ENCODE measurements around the gene PCDHGB1.

Gene PCDHGB1

DNA sequence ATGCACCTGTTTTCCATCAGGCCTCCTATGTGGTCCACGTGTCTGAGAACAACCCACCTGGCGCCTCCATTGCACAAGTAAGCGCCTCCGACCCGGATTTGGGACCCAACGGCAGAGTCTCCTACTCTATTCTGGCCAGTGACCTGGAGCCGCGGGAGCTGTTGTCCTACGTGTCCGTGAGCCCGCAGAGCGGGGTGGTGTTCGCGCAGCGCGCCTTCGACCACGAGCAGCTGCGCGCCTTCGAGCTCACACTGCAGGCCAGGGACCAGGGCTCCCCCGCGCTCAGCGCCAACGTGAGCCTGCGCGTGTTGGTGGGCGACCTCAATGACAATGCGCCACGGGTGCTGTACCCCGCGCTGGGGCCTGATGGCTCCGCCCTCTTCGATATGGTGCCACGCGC lies 1.7 kb downstream of the PCDHGB1 start:
- no peak for DNase-seq (ENCODE audit: extremely low read depth, low read depth)
- TF ChIP-seq, protein P1, sequence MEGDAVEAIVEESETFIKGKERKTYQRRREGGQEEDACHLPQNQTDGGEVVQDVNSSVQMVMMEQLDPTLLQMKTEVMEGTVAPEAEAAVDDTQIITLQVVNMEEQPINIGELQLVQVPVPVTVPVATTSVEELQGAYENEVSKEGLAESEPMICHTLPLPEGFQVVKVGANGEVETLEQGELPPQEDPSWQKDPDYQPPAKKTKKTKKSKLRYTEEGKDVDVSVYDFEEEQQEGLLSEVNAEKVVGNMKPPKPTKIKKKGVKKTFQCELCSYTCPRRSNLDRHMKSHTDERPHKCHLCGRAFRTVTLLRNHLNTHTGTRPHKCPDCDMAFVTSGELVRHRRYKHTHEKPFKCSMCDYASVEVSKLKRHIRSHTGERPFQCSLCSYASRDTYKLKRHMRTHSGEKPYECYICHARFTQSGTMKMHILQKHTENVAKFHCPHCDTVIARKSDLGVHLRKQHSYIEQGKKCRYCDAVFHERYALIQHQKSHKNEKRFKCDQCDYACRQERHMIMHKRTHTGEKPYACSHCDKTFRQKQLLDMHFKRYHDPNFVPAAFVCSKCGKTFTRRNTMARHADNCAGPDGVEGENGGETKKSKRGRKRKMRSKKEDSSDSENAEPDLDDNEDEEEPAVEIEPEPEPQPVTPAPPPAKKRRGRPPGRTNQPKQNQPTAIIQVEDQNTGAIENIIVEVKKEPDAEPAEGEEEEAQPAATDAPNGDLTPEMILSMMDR (IDR thresholded peaks at IDR 0.05; ENCODE audit: low read depth, low read length, missing control alignments): no peak
- no peak overlapping the region for H3K4me3 ChIP-seq (replicated peaks; ENCODE audit: low read depth, low read length)

DNA sequence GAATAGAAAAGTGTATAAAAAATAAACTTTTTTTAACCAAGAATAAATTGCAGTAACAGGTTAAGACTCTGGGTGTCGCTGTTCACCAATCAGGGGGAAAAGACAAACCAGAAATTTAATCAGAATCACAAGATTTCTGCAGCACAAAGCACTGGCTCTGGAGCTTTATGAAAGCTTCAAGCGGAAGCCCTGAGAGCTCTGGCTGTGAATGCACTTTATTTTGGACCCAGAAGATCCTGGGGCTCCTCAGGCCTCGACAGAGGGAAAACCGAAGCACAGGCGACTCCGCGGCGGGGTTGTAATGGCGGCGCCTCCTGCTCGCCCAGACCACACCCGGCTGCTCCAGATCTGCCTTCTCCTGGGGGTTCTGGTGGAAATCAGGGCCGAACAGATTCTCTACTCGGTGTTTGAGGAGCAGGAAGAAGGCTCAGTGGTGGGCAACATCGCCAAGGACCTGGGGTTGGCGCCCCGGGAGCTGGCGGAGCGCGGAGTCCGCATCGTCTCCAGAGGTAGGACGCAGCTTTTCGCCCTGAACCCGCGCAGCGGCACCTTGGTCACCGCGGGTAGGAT lies 5.1 kb downstream of the PCDHGB1 start, which contains the start of gene PCDHGA4:
Gene PCDHGA4, plus strand, starts transcription at position 122 of the 570 bp plus-strand sequence. Its CDS starts 87 bp downstream, at position 209.
- TF ChIP-seq, protein P1 (IDR thresholded peaks at IDR 0.05; ENCODE audit: low read depth, low read length, missing control alignments): peak; percentile 36
- H3K4me3 ChIP-seq (replicated peaks; ENCODE audit: low read depth, low read length): no peak within 1 kb of the TSS; the same call in 1 of the 2 replicates
- no peak for DNase-seq (ENCODE audit: extremely low read depth, low read depth)

- TF ChIP-seq, protein P1 (IDR thresholded peaks at IDR 0.05; ENCODE audit: low read depth, low read length, missing control alignments): no peak
- H3K4me3 ChIP-seq (replicated peaks; ENCODE audit: low read depth, low read length): no peak overlapping the region
- no peak for DNase-seq (ENCODE audit: extremely low read depth, low read depth)
Measured at GRCh38 chr5:141355641-141356040, 5.7 kb downstream of the PCDHGB1 start.

GRCh38 chr5:141356133-141356532 lies 6.2 kb downstream of the PCDHGB1 start:
- TF ChIP-seq, protein P1 (IDR thresholded peaks at IDR 0.05; ENCODE audit: low read depth, low read length, missing control alignments): no peak
- no peak overlapping the region for H3K4me3 ChIP-seq (replicated peaks; ENCODE audit: low read depth, low read length)
- no peak for DNase-seq (ENCODE audit: extremely low read depth, low read depth)

GRCh38 chr5:141356950-141357349 lies 7.1 kb downstream of the PCDHGB1 start:
- TF ChIP-seq, protein P1 (IDR thresholded peaks at IDR 0.05; ENCODE audit: low read depth, low read length, missing control alignments): no peak
- H3K4me3 ChIP-seq (replicated peaks; ENCODE audit: low read depth, low read length): no peak overlapping the region
- DNase-seq (ENCODE audit: extremely low read depth, low read depth): no peak

GRCh38 chr5:141359790-141360426 lies 10.0 kb downstream of the PCDHGB1 start, which contains the start of gene PCDHGB2:
PCDHGB2 (plus strand) TSS chr5:141359994; CDS start chr5:141360136, 142 bp downstream.
- TF ChIP-seq, protein P1 (IDR thresholded peaks at IDR 0.05; ENCODE audit: low read depth, low read length, missing control alignments): peak; percentile 39
- DNase-seq (ENCODE audit: extremely low read depth, low read depth): no peak
- peak within 1 kb of the TSS; percentile 27 for H3K4me3 ChIP-seq (replicated peaks; ENCODE audit: low read depth, low read length)
